HL-60 (cell line): ENCODE data around the gene GOLGA8J.

Source experiments
- CTCF ChIP-seq: IDR thresholded peaks from one replicate; pipeline ENCODE4 v1.5.1; 2011; ENCODE audit warnings: low read length, control low read depth, inconsistent platforms; ENCODE audit not compliant: insufficient read depth
- GABPA ChIP-seq: IDR thresholded peaks from 2 replicates; pipeline ENCODE4 v1.6.1; 2012; ENCODE audit warnings: low read depth
- POLR2AphosphoS5 ChIP-seq: IDR thresholded peaks from 2 replicates; pipeline ENCODE4 v1.6.1; 2012; ENCODE audit warnings: low read depth

DNA sequence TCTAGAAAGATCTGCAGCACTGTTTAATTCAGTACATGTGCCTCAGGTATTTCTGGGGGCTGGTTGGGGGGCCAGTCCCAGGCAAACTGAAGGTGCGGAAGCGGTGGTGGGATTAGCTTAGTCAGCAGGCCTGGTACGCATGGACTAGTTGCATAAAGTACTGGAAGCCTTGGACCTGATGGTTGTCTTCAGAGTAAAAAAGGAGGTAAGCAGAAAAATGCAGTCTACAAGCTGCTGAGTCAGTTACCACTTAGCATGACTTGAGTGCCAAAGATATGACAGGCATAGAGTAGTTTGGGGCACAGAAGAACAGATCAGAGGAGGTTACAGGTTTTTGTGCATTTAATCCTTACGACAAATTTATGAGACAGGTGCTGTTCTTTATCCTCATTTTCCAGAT, 19.9 kb upstream of the GOLGA8J start:
- TF ChIP-seq GABPA = no peak
- no peak for TF ChIP-seq CTCF
- TF ChIP-seq POLR2AphosphoS5 = no peak
